GM21619 (cell line): ENCODE results near the gene LILRB1.
"Not testable (repeated sequence)": the region's sequence is repeated elsewhere in the genome, so short reads cannot be mapped to it uniquely, and the experiment has no call there.

Experiments
- ATAC-seq: cut with Tn5 transposase; IDR thresholded peaks from one replicate; pipeline ENCODE4 v1.9.1; 2021; ENCODE audit not compliant: unreplicated experiment

LILRB1 gene

GRCh38 chr19:54624234-54624633 lies 6.0 kb upstream of the LILRB1 start:
- not testable (repeated sequence) for ATAC-seq

- not testable (repeated sequence) for ATAC-seq
Observed at GRCh38 chr19:54624934-54625730, 5.2 kb upstream of the LILRB1 start.

GRCh38 chr19:54626757-54627156 lies 3.5 kb upstream of the LILRB1 start:
- ATAC-seq: no peak

GRCh38 chr19:54627912-54628311 lies 2.4 kb upstream of the LILRB1 start:
- not testable (repeated sequence) for ATAC-seq

- no peak for ATAC-seq
Observed at GRCh38 chr19:54630782-54631181, 498 bp downstream of the LILRB1 start.

- not testable (repeated sequence) for ATAC-seq
Observed at GRCh38 chr19:54631489-54632337, 1.4 kb downstream of the LILRB1 start.

- not testable (repeated sequence) for ATAC-seq
Observed at GRCh38 chr19:54632517-54632916, 2.2 kb downstream of the LILRB1 start.

GRCh38 chr19:54633401-54633800 lies 3.1 kb downstream of the LILRB1 start:
- ATAC-seq: no peak

GRCh38 chr19:54636081-54636480 lies 5.8 kb downstream of the LILRB1 start:
- not testable (repeated sequence) for ATAC-seq

- ATAC-seq: no peak
Observed at GRCh38 chr19:54638683-54639082, 8.4 kb downstream of the LILRB1 start.

- not testable (repeated sequence) for ATAC-seq
Observed at GRCh38 chr19:54642953-54643352, 12.7 kb downstream of the LILRB1 start.

- ATAC-seq: not testable (repeated sequence)
Observed at GRCh38 chr19:54643583-54643982, 13.3 kb downstream of the LILRB1 start.

GRCh38 chr19:54644056-54644455 lies 13.8 kb downstream of the LILRB1 start:
- ATAC-seq: no peak

GRCh38 chr19:54646331-54646841 lies 16.1 kb downstream of the LILRB1 start:
- ATAC-seq: no peak

- ATAC-seq: no peak
Observed at GRCh38 chr19:54648129-54648528, 17.8 kb downstream of the LILRB1 start.

- ATAC-seq: no peak
Observed at GRCh38 chr19:54650108-54650655, 19.9 kb downstream of the LILRB1 start.

GRCh38 chr19:54653181-54653809 lies 23.0 kb downstream of the LILRB1 start:
- ATAC-seq: no peak

GRCh38 chr19:54654447-54655321 lies 24.4 kb downstream of the LILRB1 start:
- ATAC-seq: no peak

GRCh38 chr19:54659300-54659699 lies 29.0 kb downstream of the LILRB1 start:
- no peak for ATAC-seq

GRCh38 chr19:54660306-54660705 lies 30.0 kb downstream of the LILRB1 start:
- ATAC-seq: no peak
